SK-N-SH (cell line): ENCODE data around the gene CLDN18. TPM values are rescaled to one million over a fixed set of nuclear protein-coding genes. Genes with fewer than 3 reads are reported as not detected.

Experiments
- CTCF ChIA-PET: fragments of 300-600, 350-600 bp; formaldehyde crosslinking; extraction: SDS; loops from one replicate; lab custom pipeline; 2021; lab: Yijun Ruan, JAX
- POLR2A ChIA-PET: fragments of 350-600 bp; sonication (Branson Sonifier 250); formaldehyde crosslinking; extraction: SDS; loops from one replicate; lab custom pipeline; 2020; ENCODE audit warnings: antibody characterized with exemption, inconsistent platforms; lab: Yijun Ruan, JAX
- DNase-seq: peaks from one replicate; pipeline ENCODE4 v3.0.0; 2012
- H2AFZ ChIP-seq: fragments of 200-600 bp; sonication (generic); 2 replicates; pipeline ENCODE4 v1.8.1; 2016; ENCODE audit warnings: antibody characterized with exemption, mild to moderate bottlenecking, low read depth
- H3F3A ChIP-seq: fragments of 200-600 bp; sonication (generic); replicated peaks from 2 replicates; pipeline ENCODE3; 2016; ENCODE audit warnings: antibody characterized with exemption, mild to moderate bottlenecking; ENCODE audit not compliant: insufficient read depth
- H3K27ac ChIP-seq, 2 experiments: fragments of 200-500 bp in 1 of 2; fragments of 200-600 bp in 1 of 2; sonication (Bioruptor generic) in 1 of 2; sonication (generic), shearing (Covaris generic) in 1 of 2; 2 replicates each; pipeline versions ENCODE4 v1.5.1 to v1.6.1; 2014 to 2016; ENCODE audit warnings: low read depth in 2 of 2, inconsistent platforms in 1 of 2, low read length in 1 of 2, mild to moderate bottlenecking in 1 of 2, mixed read lengths in 1 of 2
- H3K27me3 ChIP-seq: fragments of 200-600 bp; sonication (generic), shearing (Covaris generic); 2 replicates; pipeline ENCODE4 v1.6.1; 2016; ENCODE audit warnings: mixed run types; ENCODE audit not compliant: insufficient read depth
- H3K36me3 ChIP-seq, 2 experiments: fragments of 200-500 bp in 1 of 2; fragments of 200-600 bp in 1 of 2; sonication (Bioruptor generic) in 1 of 2; sonication (generic) in 1 of 2; replicated peaks in 1 of 2; 2 replicates each; pipeline versions ENCODE3 to v1.5.1; 2014 to 2016; ENCODE audit warnings: low read length in 1 of 2, mild to moderate bottlenecking in 1 of 2; ENCODE audit not compliant: insufficient read depth in 2 of 2, control insufficient read depth in 1 of 2
- H3K4me1 ChIP-seq, 2 experiments: fragments of 200-500 bp in 1 of 2; fragments of 200-600 bp in 1 of 2; sonication (Bioruptor generic) in 1 of 2; sonication (generic), shearing (Covaris generic) in 1 of 2; 2 replicates each; pipeline versions ENCODE4 v1.5.1 to v1.6.1; 2014 to 2016; ENCODE audit warnings: low read depth in 1 of 2, low read length in 1 of 2, mixed run types in 1 of 2; ENCODE audit not compliant: insufficient read depth in 2 of 2, control insufficient read depth in 1 of 2
- H3K4me2 ChIP-seq: fragments of 200-600 bp; sonication (generic), shearing (Covaris generic); 2 replicates; pipeline ENCODE4 v1.6.1; 2017; ENCODE audit warnings: mixed run types
- H3K4me3 ChIP-seq, 2 experiments: fragments of 200-500 bp in 1 of 2; fragments of 200-600 bp in 1 of 2; sonication (Bioruptor generic) in 1 of 2; sonication (generic), shearing (Covaris generic) in 1 of 2; 2 replicates each; pipeline versions ENCODE4 v1.5.1 to v1.8.1; 2014 to 2016; ENCODE audit warnings: low read depth in 2 of 2, inconsistent platforms in 1 of 2, low read length in 1 of 2, mild to moderate bottlenecking in 1 of 2, mixed read lengths in 1 of 2, moderate library complexity in 1 of 2
- H3K79me2 ChIP-seq: fragments of 200-600 bp; sonication (generic); 2 replicates; pipeline ENCODE4 v1.8.1; 2017; ENCODE audit warnings: mild to moderate bottlenecking; ENCODE audit not compliant: insufficient read depth
- H3K9ac ChIP-seq: fragments of 200-600 bp; sonication (generic); 2 replicates; pipeline ENCODE4 v1.6.1; 2017; ENCODE audit warnings: mixed run types
- H3K9me2 ChIP-seq: fragments of 200-600 bp; sonication (generic); 2 replicates; pipeline ENCODE4 v1.6.1; 2017; ENCODE audit warnings: mixed run types
- H3K9me3 ChIP-seq: fragments of 200-600 bp; sonication (generic); 2 replicates; pipeline ENCODE4 v1.6.1; 2017; ENCODE audit warnings: mixed run types, mild to moderate bottlenecking, moderate library complexity
- H4K20me1 ChIP-seq: fragments of 200-600 bp; sonication (generic); 2 replicates; pipeline ENCODE4 v1.6.1; 2017; ENCODE audit warnings: mild to moderate bottlenecking, mixed run types; ENCODE audit not compliant: insufficient read depth
- CHD2 ChIP-seq: fragments of 150-350 bp; IDR thresholded peaks from 2 replicates; pipeline ENCODE4 v1.6.1; 2018; ENCODE audit warnings: low read length; ENCODE audit not compliant: partially characterized antibody
- GATA2 ChIP-seq: sonication (generic); formaldehyde crosslinking; IDR thresholded peaks from 2 replicates; pipeline ENCODE4 v1.5.0; 2020; ENCODE audit warnings: mild to moderate bottlenecking, missing genetic modification reagents
- IRF3 ChIP-seq: fragments of 150-350 bp; IDR thresholded peaks from 2 replicates; pipeline ENCODE4 v1.6.1; 2016; ENCODE audit warnings: mild to moderate bottlenecking, low read depth, low read length
- MAX ChIP-seq: IDR thresholded peaks from 2 replicates; pipeline ENCODE4 v1.4.0; 2012; ENCODE audit warnings: low read depth
- MEF2A ChIP-seq: IDR thresholded peaks from 2 replicates; pipeline ENCODE4 v1.4.0; 2012; ENCODE audit warnings: low read depth, borderline replicate concordance
- MXI1 ChIP-seq: IDR thresholded peaks from 2 replicates; pipeline ENCODE4 v1.6.1; 2012; ENCODE audit warnings: mild to moderate bottlenecking, low read depth, low read length, improper control_type of control experiment
- NRF1 ChIP-seq: IDR thresholded peaks from 2 replicates; pipeline ENCODE4 v1.6.1; 2012; ENCODE audit warnings: low read depth, mild to moderate bottlenecking, low read length
- RAD21 ChIP-seq: IDR thresholded peaks from 2 replicates; pipeline ENCODE4 v1.6.1; 2012; ENCODE audit warnings: mild to moderate bottlenecking, low read length
- REST ChIP-seq: IDR thresholded peaks from 2 replicates; pipeline ENCODE4 v1.6.1; 2012; ENCODE audit warnings: mild to moderate bottlenecking, low read depth, low read length, moderate library complexity
- RFX5 ChIP-seq: IDR thresholded peaks from 2 replicates; pipeline ENCODE4 v1.6.1; 2012; ENCODE audit warnings: mild to moderate bottlenecking, improper control_type of control experiment, low read length
- SIN3A ChIP-seq: IDR thresholded peaks from 2 replicates; pipeline ENCODE4 v1.6.1; 2012; ENCODE audit warnings: low read depth, mild to moderate bottlenecking, low read length, moderate library complexity, borderline replicate concordance
- SMC3 ChIP-seq: IDR thresholded peaks from 2 replicates; pipeline ENCODE4 v1.6.1; 2012; ENCODE audit warnings: low read depth, low read length, improper control_type of control experiment
- TEAD4 ChIP-seq: IDR thresholded peaks from 2 replicates; pipeline ENCODE4 v1.4.0; 2012; ENCODE audit warnings: mild to moderate bottlenecking, borderline replicate concordance; ENCODE audit not compliant: insufficient read depth
- ZBTB33 ChIP-seq: IDR thresholded peaks from 2 replicates; pipeline ENCODE4 v1.4.0; 2012; ENCODE audit warnings: low read depth, borderline replicate concordance
- WGBS: methylation state at CpG from one replicate; pipeline ENCODE4 v1.1.6; 2017; ENCODE audit warnings: low lambda C conversion rate; 5-methylcytosine and 5-hydroxymethylcytosine counted together
- polyA plus RNA-seq, 3 experiments: library from polyadenylated mRNA; depleted of rRNA; stranded (reverse); fragments of >200 nt; gene quantifications; 2 replicates each; pipeline ENCODE4 v1.2.3, GENCODE V29; 2012
- TF ChIP-seq, protein P1 (sequence below): fragments of 150-350 bp; IDR thresholded peaks from 2 replicates; pipeline ENCODE4 v1.6.1; 2017; ENCODE audit warnings: antibody characterized with exemption, low read length, low read depth, borderline replicate concordance

Gene CLDN18
- polyA plus RNA-seq, 1 of the 3 experiments (the other 2 are of a cell fraction), result not detected

GRCh38 chr3:138063416-138063815 lies 53.5 kb downstream of the CLDN18 start:
- no peaks in the 10 kb centered on the region for H3K9me3 ChIP-seq
- DNase-seq, result no peak
- H3K27ac ChIP-seq, result no peak overlapping the region
- no peak overlapping the region for H3K9ac ChIP-seq
- 71% methylated on average over 4 of the region's 4 CpGs for WGBS
- H3K9me2 ChIP-seq, result no peaks in the 10 kb centered on the region
- H3K27me3 ChIP-seq, result no peaks in the 10 kb centered on the region
- peaks cover 3 to 8% of the 10 kb centered on the region in 2 experiments; a peak in 3 of 4 replicates for H3K4me1 ChIP-seq
- H3K36me3 ChIP-seq, result peaks cover 53 to 62% of the 10 kb centered on the region in 2 experiments
- H2AFZ ChIP-seq, result no peak overlapping the region
- ChIA-PET POLR2A (no interaction called here), CTCF (interaction anchor here (1.5 to 2.4 kb wide), 3 partner anchors 11 to 55 kb away, joined by 3 to 14 read pairs (median 9); no protein-coding TSS in a partner anchor)
- no peak for TF ChIP-seq IRF3
- no peak for TF ChIP-seq TEAD4
- TF ChIP-seq CHD2, result no peak
- no peak for TF ChIP-seq GATA2 (CRISPR knock-in tag)
- no peak for TF ChIP-seq SMC3
- no peak for TF ChIP-seq REST
- no peak for TF ChIP-seq MXI1
- no peak for TF ChIP-seq ZBTB33
- TF ChIP-seq NRF1, result no peak
- no peak for TF ChIP-seq MAX
- TF ChIP-seq RFX5, result no peak
- no peak for TF ChIP-seq SIN3A
- no peak for TF ChIP-seq MEF2A
- TF ChIP-seq, protein P1, sequence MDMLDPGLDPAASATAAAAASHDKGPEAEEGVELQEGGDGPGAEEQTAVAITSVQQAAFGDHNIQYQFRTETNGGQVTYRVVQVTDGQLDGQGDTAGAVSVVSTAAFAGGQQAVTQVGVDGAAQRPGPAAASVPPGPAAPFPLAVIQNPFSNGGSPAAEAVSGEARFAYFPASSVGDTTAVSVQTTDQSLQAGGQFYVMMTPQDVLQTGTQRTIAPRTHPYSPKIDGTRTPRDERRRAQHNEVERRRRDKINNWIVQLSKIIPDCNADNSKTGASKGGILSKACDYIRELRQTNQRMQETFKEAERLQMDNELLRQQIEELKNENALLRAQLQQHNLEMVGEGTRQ, result no peak
- TF ChIP-seq RAD21, result no peak
- no peak overlapping the region for H3K4me3 ChIP-seq
- no peak overlapping the region for H3K4me2 ChIP-seq
- peaks cover 10% of the 10 kb centered on the region; the same call in 1 of the 2 replicates for H4K20me1 ChIP-seq
- peaks cover 10% of the 10 kb centered on the region for H3F3A ChIP-seq
- no peaks in the 10 kb centered on the region for H3K79me2 ChIP-seq
